ENCODE data around the gene DCX. TPM values are rescaled to one million over a fixed set of nuclear protein-coding genes. Genes with fewer than 3 reads are reported as not detected.

Gene DCX
- total RNA-seq, 2 donors from 2014 or later = 0.66 to 1.1 TPM

- H3K4me3 ChIP-seq (ENCODE audit: low read length) = no peak overlapping the region
- TF ChIP-seq CTCF (conservative IDR thresholded peaks at IDR 0.05) = no peak
- Mint-ChIP-seq H3K36me3 (ENCODE audit: low read depth) (no peaks in the 10 kb centered on the region), H3K27me3 (ENCODE audit: insufficient read depth) (no peaks in the 10 kb centered on the region), H3K4me1 (no peaks in the 10 kb centered on the region), H3K4me3 (no peak overlapping the region), H3K27ac (no peak overlapping the region), H3K9me3 (no peaks in the 10 kb centered on the region)
- H3K27ac ChIP-seq (ENCODE audit: low read depth, low read length) = no peak overlapping the region
- no peak overlapping the region for H3K9ac ChIP-seq (ENCODE audit: extremely low read depth, low read length, poor library complexity, severe bottlenecking)
- no peaks in the 10 kb centered on the region for H3K9me3 ChIP-seq (ENCODE audit: control insufficient read depth, low read length)
- no peaks in the 10 kb centered on the region for H3K4me1 ChIP-seq (ENCODE audit: control insufficient read depth, insufficient read depth, low read length)
- no peak for DNase-seq
- no peaks in the 10 kb centered on the region for H3K27me3 ChIP-seq (ENCODE audit: control insufficient read depth, insufficient read depth, low read length, poor library complexity, severe bottlenecking)
- H3K36me3 ChIP-seq (ENCODE audit: control insufficient read depth, insufficient read depth, low read length) = no peaks in the 10 kb centered on the region
These were observed 72.8 kb downstream of the DCX start for GRCh38 chrX:111339212-111339611.

- no peaks in the 10 kb centered on the region for H3K9me3 ChIP-seq (ENCODE audit: control insufficient read depth, low read length)
- TF ChIP-seq CTCF (conservative IDR thresholded peaks at IDR 0.05) = no peak
- WGBS, 2 experiments (ENCODE audit: insufficient coverage in 1 of 2, insufficient read length in 1 of 2) = 88% methylated on average over 4 of the region's 4 CpGs; no CpG with 5 or more reads in 1 of the 2 experiments
- Mint-ChIP-seq H3K27me3 (ENCODE audit: insufficient read depth) (no peaks in the 10 kb centered on the region), H3K27ac (no peak overlapping the region), H3K4me3 (no peak overlapping the region), H3K36me3 (ENCODE audit: low read depth) (no peaks in the 10 kb centered on the region), H3K9me3 (no peaks in the 10 kb centered on the region), H3K4me1 (no peaks in the 10 kb centered on the region)
- DNase-seq = no peak
- no peaks in the 10 kb centered on the region for H3K36me3 ChIP-seq (ENCODE audit: control insufficient read depth, insufficient read depth, low read length)
- H3K4me1 ChIP-seq (ENCODE audit: control insufficient read depth, insufficient read depth, low read length) = no peaks in the 10 kb centered on the region
- H3K27me3 ChIP-seq (ENCODE audit: control insufficient read depth, insufficient read depth, low read length, poor library complexity, severe bottlenecking) = no peaks in the 10 kb centered on the region
- H3K27ac ChIP-seq (ENCODE audit: low read depth, low read length) = no peak overlapping the region
- H3K9ac ChIP-seq (ENCODE audit: extremely low read depth, low read length, poor library complexity, severe bottlenecking) = no peak overlapping the region
- no peak overlapping the region for H3K4me3 ChIP-seq (ENCODE audit: low read length)
These were observed 73.8 kb downstream of the DCX start for GRCh38 chrX:111338095-111338698.

- H3K36me3 ChIP-seq (ENCODE audit: control insufficient read depth, insufficient read depth, low read length) = no peaks in the 10 kb centered on the region
- no peak for TF ChIP-seq CTCF (conservative IDR thresholded peaks at IDR 0.05)
- H3K4me1 ChIP-seq (ENCODE audit: control insufficient read depth, insufficient read depth, low read length) = no peaks in the 10 kb centered on the region
- WGBS, 2 experiments (ENCODE audit: insufficient coverage in 1 of 2, insufficient read length in 1 of 2) = 76 to 100% methylated on average over 1 to 2 of the region's 2 CpGs
- no peaks in the 10 kb centered on the region for H3K27me3 Mint-ChIP-seq (ENCODE audit: insufficient read depth)
- H3K27ac Mint-ChIP-seq = no peak overlapping the region
- H3K27ac ChIP-seq (ENCODE audit: low read depth, low read length) = no peak overlapping the region
- H3K4me3 Mint-ChIP-seq = no peak overlapping the region
- H3K4me1 Mint-ChIP-seq = no peaks in the 10 kb centered on the region
- H3K9me3 ChIP-seq (ENCODE audit: control insufficient read depth, low read length) = no peaks in the 10 kb centered on the region
- no peaks in the 10 kb centered on the region for H3K36me3 Mint-ChIP-seq (ENCODE audit: low read depth)
- no peaks in the 10 kb centered on the region for H3K9me3 Mint-ChIP-seq
- no peaks in the 10 kb centered on the region for H3K27me3 ChIP-seq (ENCODE audit: control insufficient read depth, insufficient read depth, low read length, poor library complexity, severe bottlenecking)
- H3K9ac ChIP-seq (ENCODE audit: extremely low read depth, low read length, poor library complexity, severe bottlenecking) = no peak overlapping the region
- no peak overlapping the region for H3K4me3 ChIP-seq (ENCODE audit: low read length)
- no peak for DNase-seq
These were observed 74.8 kb downstream of the DCX start for GRCh38 chrX:111337067-111337637.

All from endodermal cell (in vitro differentiated cells).